PFSK-1 (cell line): ENCODE data around the gene IGF2BP1.
A peak's percentile ranks its signal among the peaks of the same experiment; 100 is the strongest.

Experiments
- POLR2AphosphoS5 ChIP-seq: IDR thresholded peaks from 2 replicates; pipeline ENCODE4 v1.6.1; 2012; ENCODE audit warnings: low read depth, mild to moderate bottlenecking, control low read depth, low read length, moderate library complexity
- SIN3A ChIP-seq: IDR thresholded peaks from 2 replicates; pipeline ENCODE4 v1.6.1; 2012; ENCODE audit warnings: mild to moderate bottlenecking, low read length, moderate library complexity, borderline replicate concordance; ENCODE audit not compliant: insufficient read depth
- TAF1 ChIP-seq: IDR thresholded peaks from 2 replicates; pipeline ENCODE4 v1.6.1; 2012; ENCODE audit warnings: low read length, control low read depth, borderline replicate concordance; ENCODE audit not compliant: insufficient read depth
- TF ChIP-seq, protein P1 (sequence below), 2 experiments: IDR thresholded peaks; 2 replicates each; pipeline versions ENCODE4 v1.6.1 to v1.8.0; 2011 to 2012; ENCODE audit warnings: low read depth in 2 of 2, low read length in 2 of 2, control low read depth in 1 of 2, inconsistent platforms in 1 of 2, mild to moderate bottlenecking in 1 of 2, moderate library complexity in 1 of 2; ENCODE audit not compliant: insufficient read depth in 1 of 2

DNA sequence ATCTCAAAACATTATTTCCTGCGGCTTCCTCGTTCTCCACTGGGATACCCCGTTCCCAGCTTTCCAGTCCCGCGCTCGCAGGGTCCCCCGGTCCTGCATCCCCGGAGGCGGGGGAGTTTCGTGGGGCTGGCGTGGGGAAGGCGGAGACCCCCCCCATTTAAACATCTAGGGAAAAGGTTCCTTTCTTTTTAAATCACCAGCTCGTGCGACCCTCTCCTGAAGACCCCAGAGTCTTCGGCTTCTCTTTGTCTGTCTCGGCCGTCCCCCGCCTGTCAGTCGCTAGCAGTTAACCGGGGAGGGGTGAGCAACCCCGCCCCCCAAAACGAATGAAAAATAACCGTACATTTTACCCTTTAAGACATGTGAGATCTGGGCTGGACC is 473 bp upstream of the IGF2BP1 start:
- TF ChIP-seq, protein P1, sequence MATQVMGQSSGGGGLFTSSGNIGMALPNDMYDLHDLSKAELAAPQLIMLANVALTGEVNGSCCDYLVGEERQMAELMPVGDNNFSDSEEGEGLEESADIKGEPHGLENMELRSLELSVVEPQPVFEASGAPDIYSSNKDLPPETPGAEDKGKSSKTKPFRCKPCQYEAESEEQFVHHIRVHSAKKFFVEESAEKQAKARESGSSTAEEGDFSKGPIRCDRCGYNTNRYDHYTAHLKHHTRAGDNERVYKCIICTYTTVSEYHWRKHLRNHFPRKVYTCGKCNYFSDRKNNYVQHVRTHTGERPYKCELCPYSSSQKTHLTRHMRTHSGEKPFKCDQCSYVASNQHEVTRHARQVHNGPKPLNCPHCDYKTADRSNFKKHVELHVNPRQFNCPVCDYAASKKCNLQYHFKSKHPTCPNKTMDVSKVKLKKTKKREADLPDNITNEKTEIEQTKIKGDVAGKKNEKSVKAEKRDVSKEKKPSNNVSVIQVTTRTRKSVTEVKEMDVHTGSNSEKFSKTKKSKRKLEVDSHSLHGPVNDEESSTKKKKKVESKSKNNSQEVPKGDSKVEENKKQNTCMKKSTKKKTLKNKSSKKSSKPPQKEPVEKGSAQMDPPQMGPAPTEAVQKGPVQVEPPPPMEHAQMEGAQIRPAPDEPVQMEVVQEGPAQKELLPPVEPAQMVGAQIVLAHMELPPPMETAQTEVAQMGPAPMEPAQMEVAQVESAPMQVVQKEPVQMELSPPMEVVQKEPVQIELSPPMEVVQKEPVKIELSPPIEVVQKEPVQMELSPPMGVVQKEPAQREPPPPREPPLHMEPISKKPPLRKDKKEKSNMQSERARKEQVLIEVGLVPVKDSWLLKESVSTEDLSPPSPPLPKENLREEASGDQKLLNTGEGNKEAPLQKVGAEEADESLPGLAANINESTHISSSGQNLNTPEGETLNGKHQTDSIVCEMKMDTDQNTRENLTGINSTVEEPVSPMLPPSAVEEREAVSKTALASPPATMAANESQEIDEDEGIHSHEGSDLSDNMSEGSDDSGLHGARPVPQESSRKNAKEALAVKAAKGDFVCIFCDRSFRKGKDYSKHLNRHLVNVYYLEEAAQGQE (IDR thresholded peaks at IDR 0.05; ENCODE audit: insufficient read depth in 1 of 2, low read depth in 2 of 2, low read length in 2 of 2) = no peak
- no peak for TF ChIP-seq POLR2AphosphoS5
- TF ChIP-seq SIN3A = no peak
- TF ChIP-seq TAF1 = 0 out of 2 replicates have a peak, but pooled peaks have one; percentile 5
